ENCODE data around the gene CCDC178.

CCDC178 gene

GRCh38 chr18:33132657-33133056 lies 307.9 kb downstream of the CCDC178 start:
- no peaks in the 10 kb centered on the region for H3K36me3 ChIP-seq (ENCODE audit: insufficient read depth, insufficient read length, low read length)
- no peak for TF ChIP-seq ZNF274 (IDR thresholded peaks at IDR 0.05; ENCODE audit: low read depth, low read length)
- no peak for TF ChIP-seq YY1 (IDR thresholded peaks at IDR 0.05; ENCODE audit: insufficient read depth, insufficient read length)
- no peak for TF ChIP-seq SUZ12 (IDR thresholded peaks at IDR 0.05; ENCODE audit: extremely low read depth, insufficient read depth, insufficient read length)

GRCh38 chr18:33128581-33128980 lies 311.9 kb downstream of the CCDC178 start:
- TF ChIP-seq ZNF274 (IDR thresholded peaks at IDR 0.05; ENCODE audit: low read depth, low read length) (no peak), SUZ12 (IDR thresholded peaks at IDR 0.05; ENCODE audit: extremely low read depth, insufficient read depth, insufficient read length) (no peak), YY1 (IDR thresholded peaks at IDR 0.05; ENCODE audit: insufficient read depth, insufficient read length) (no peak)
- Histone ChIP-seq H3K4me3 (ENCODE audit: insufficient read length, low read depth) (no peak overlapping the region), H3K9ac (ENCODE audit: insufficient read length, low read depth) (no peak overlapping the region), H3K9me3 (ENCODE audit: insufficient read depth, low read length) (no peaks in the 10 kb centered on the region), H3K4me1 (ENCODE audit: insufficient read depth, insufficient read length) (no peaks in the 10 kb centered on the region), H3K27me3 (ENCODE audit: insufficient read depth, insufficient read length) (no peaks in the 10 kb centered on the region), H3K36me3 (ENCODE audit: insufficient read depth, insufficient read length, low read length) (no peaks in the 10 kb centered on the region)
- DNase-seq (ENCODE audit: low read depth, low spot score): no peak

More at GRCh38 chr18:33132657-33133056, 307.9 kb downstream of the CCDC178 start:
- Histone ChIP-seq H3K4me1 (ENCODE audit: insufficient read depth, insufficient read length) (no peaks in the 10 kb centered on the region), H3K9me3 (ENCODE audit: insufficient read depth, low read length) (no peaks in the 10 kb centered on the region), H3K4me3 (ENCODE audit: insufficient read length, low read depth) (no peak overlapping the region), H3K27me3 (ENCODE audit: insufficient read depth, insufficient read length) (no peaks in the 10 kb centered on the region), H3K9ac (ENCODE audit: insufficient read length, low read depth) (no peak overlapping the region)
- no peak for DNase-seq (ENCODE audit: low read depth, low spot score)

GRCh38 chr18:33123862-33124518 lies 316.5 kb downstream of the CCDC178 start:
- Histone ChIP-seq H3K9ac (ENCODE audit: insufficient read length, low read depth) (no peak overlapping the region), H3K36me3 (ENCODE audit: insufficient read depth, insufficient read length, low read length) (no peaks in the 10 kb centered on the region), H3K4me3 (ENCODE audit: insufficient read length, low read depth) (no peak overlapping the region), H3K9me3 (ENCODE audit: insufficient read depth, low read length) (no peaks in the 10 kb centered on the region), H3K27me3 (ENCODE audit: insufficient read depth, insufficient read length) (no peaks in the 10 kb centered on the region), H3K4me1 (ENCODE audit: insufficient read depth, insufficient read length) (no peaks in the 10 kb centered on the region)
- no peak for DNase-seq (ENCODE audit: low read depth, low spot score)
- no peak for TF ChIP-seq ZNF274 (IDR thresholded peaks at IDR 0.05; ENCODE audit: low read depth, low read length)
- TF ChIP-seq YY1 (IDR thresholded peaks at IDR 0.05; ENCODE audit: insufficient read depth, insufficient read length): no peak

DNA sequence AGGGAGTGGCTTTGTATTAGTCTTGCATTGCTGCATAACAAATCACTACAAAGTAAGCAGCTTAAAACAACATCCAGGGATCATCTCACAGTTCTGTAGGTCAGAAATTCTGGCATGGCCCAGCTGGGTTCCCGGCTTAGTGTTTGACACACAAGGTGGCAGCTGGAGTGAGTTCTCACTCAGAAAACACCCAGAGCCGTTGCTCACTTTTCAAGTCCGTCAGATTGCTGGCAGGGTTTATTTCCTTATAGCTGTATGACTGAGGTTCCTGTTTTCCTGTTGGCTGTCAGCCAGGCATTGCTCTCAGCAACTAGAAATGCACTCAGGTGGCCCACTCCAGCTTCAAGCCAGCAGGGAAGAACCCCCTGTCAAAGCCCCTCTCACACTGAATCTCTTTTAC lies 324.1 kb downstream of the CCDC178 start:
- H3K9me3 ChIP-seq (ENCODE audit: insufficient read depth, low read length): no peaks in the 10 kb centered on the region
- H3K9ac ChIP-seq (ENCODE audit: insufficient read length, low read depth): no peak overlapping the region
- no peaks in the 10 kb centered on the region for H3K36me3 ChIP-seq (ENCODE audit: insufficient read depth, insufficient read length, low read length)
- no peaks in the 10 kb centered on the region for H3K27me3 ChIP-seq (ENCODE audit: insufficient read depth, insufficient read length)
- no peak for TF ChIP-seq ZNF274 (IDR thresholded peaks at IDR 0.05; ENCODE audit: low read depth, low read length)
- no peak for TF ChIP-seq SUZ12 (IDR thresholded peaks at IDR 0.05; ENCODE audit: extremely low read depth, insufficient read depth, insufficient read length)
- TF ChIP-seq YY1 (IDR thresholded peaks at IDR 0.05; ENCODE audit: insufficient read depth, insufficient read length): no peak
- H3K4me1 ChIP-seq (ENCODE audit: insufficient read depth, insufficient read length): no peaks in the 10 kb centered on the region
- DNase-seq (ENCODE audit: low read depth, low spot score): no peak
- H3K4me3 ChIP-seq (ENCODE audit: insufficient read length, low read depth): no peak overlapping the region

DNA sequence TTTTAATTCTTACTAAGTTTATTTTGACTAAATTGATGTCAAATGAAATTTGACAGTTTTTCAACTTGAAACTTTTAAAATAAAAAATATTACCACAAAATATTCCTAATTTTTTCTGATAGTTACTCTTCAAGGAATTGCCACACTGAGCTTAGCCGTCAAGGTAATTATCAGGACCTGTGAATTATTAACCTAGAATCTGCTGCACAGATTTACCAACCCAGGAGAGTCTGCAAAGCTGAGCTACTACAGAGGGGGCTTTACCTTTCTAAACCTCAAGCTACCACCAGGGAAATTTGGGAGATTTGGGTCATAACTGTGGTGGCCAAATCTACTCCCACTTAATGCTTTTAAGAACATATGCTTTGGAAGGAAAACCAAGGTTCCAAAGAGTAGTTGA lies 324.6 kb downstream of the CCDC178 start:
- no peaks in the 10 kb centered on the region for H3K4me1 ChIP-seq (ENCODE audit: insufficient read depth, insufficient read length)
- H3K9me3 ChIP-seq (ENCODE audit: insufficient read depth, low read length): no peaks in the 10 kb centered on the region
- TF ChIP-seq ZNF274 (IDR thresholded peaks at IDR 0.05; ENCODE audit: low read depth, low read length) (no peak), YY1 (IDR thresholded peaks at IDR 0.05; ENCODE audit: insufficient read depth, insufficient read length) (no peak), SUZ12 (IDR thresholded peaks at IDR 0.05; ENCODE audit: extremely low read depth, insufficient read depth, insufficient read length) (no peak)
- H3K27me3 ChIP-seq (ENCODE audit: insufficient read depth, insufficient read length): no peaks in the 10 kb centered on the region
- no peak overlapping the region for H3K4me3 ChIP-seq (ENCODE audit: insufficient read length, low read depth)
- DNase-seq (ENCODE audit: low read depth, low spot score): no peak
- H3K36me3 ChIP-seq (ENCODE audit: insufficient read depth, insufficient read length, low read length): no peaks in the 10 kb centered on the region
- H3K9ac ChIP-seq (ENCODE audit: insufficient read length, low read depth): no peak overlapping the region

DNA sequence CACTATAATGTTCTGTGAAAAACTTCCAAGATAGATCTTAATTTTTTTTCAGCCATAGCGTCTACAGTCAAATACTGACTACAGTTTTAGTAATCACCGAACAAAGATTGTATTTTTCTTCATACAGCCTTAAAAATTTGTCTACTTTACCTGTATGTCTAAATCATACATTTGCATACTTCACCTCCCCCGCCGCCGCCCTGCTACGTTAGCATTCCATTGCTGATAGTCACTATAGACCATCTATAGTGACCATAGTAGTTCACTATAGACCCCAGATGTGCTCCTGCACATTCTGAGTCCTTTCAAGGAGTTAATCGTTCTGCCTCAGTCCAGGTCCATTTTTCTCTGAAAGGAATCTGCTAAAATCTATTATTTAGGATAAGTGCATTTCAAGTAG lies 325.0 kb downstream of the CCDC178 start:
- no peak for DNase-seq (ENCODE audit: low read depth, low spot score)
- Histone ChIP-seq H3K4me3 (ENCODE audit: insufficient read length, low read depth) (no peak overlapping the region), H3K9me3 (ENCODE audit: insufficient read depth, low read length) (no peaks in the 10 kb centered on the region), H3K4me1 (ENCODE audit: insufficient read depth, insufficient read length) (no peaks in the 10 kb centered on the region), H3K9ac (ENCODE audit: insufficient read length, low read depth) (no peak overlapping the region), H3K36me3 (ENCODE audit: insufficient read depth, insufficient read length, low read length) (no peaks in the 10 kb centered on the region), H3K27me3 (ENCODE audit: insufficient read depth, insufficient read length) (no peaks in the 10 kb centered on the region)
- TF ChIP-seq ZNF274 (IDR thresholded peaks at IDR 0.05; ENCODE audit: low read depth, low read length): no peak
- no peak for TF ChIP-seq SUZ12 (IDR thresholded peaks at IDR 0.05; ENCODE audit: extremely low read depth, insufficient read depth, insufficient read length)
- no peak for TF ChIP-seq YY1 (IDR thresholded peaks at IDR 0.05; ENCODE audit: insufficient read depth, insufficient read length)

- H3K4me3 ChIP-seq (ENCODE audit: insufficient read length, low read depth): no peak overlapping the region
- TF ChIP-seq SUZ12 (IDR thresholded peaks at IDR 0.05; ENCODE audit: extremely low read depth, insufficient read depth, insufficient read length) (no peak), YY1 (IDR thresholded peaks at IDR 0.05; ENCODE audit: insufficient read depth, insufficient read length) (no peak), ZNF274 (IDR thresholded peaks at IDR 0.05; ENCODE audit: low read depth, low read length) (no peak)
- no peak for DNase-seq (ENCODE audit: low read depth, low spot score)
- no peaks in the 10 kb centered on the region for H3K4me1 ChIP-seq (ENCODE audit: insufficient read depth, insufficient read length)
- H3K36me3 ChIP-seq (ENCODE audit: insufficient read depth, insufficient read length, low read length): no peaks in the 10 kb centered on the region
- H3K27me3 ChIP-seq (ENCODE audit: insufficient read depth, insufficient read length): no peaks in the 10 kb centered on the region
- no peak overlapping the region for H3K9ac ChIP-seq (ENCODE audit: insufficient read length, low read depth)
- no peaks in the 10 kb centered on the region for H3K9me3 ChIP-seq (ENCODE audit: insufficient read depth, low read length)
Observed at GRCh38 chr18:33114749-33115148, 325.8 kb downstream of the CCDC178 start.
